ENCODE results near the gene MGRN1. TPM values are rescaled to one million over a fixed set of nuclear protein-coding genes. Genes with fewer than 3 reads are reported as not detected.

The MGRN1 gene
- total RNA-seq, 1 donor from 2014 or later = 41.5 TPM

GRCh38 chr16:4654011-4654963, 29.7 kb downstream of the MGRN1 start:
- DNase-seq = no peak

DNA sequence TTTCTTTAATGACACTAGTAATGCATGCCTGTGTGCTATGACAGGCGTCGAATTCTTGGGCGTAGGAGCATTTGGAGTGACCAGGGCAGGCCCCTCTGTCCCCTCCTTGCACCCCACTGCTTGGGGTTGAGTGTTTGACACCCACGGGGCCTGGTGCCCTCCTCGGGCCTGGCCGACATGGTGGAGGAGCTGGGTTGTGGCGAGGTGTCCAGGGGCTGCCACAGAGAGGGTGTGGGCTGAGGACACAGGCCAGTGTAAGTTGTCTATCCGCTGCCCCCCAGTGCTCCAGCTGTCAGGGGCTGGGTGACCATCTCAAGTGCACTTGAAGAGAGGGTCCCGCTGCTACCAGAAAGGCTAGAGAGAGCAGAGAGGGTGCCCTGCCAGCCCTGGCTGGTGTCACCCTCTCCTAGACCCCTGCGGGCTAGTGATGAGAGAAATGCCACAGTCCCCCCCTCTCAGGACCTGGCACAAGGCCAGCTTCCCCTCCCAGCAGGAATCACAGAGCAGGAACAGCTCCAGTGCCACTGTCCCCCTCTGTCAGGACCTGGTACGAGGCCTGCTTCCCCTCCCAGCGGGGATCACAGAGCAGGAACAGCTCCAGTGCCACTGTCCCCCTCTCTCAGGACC, 30.5 kb downstream of the MGRN1 start:
- no peak for DNase-seq

DNA sequence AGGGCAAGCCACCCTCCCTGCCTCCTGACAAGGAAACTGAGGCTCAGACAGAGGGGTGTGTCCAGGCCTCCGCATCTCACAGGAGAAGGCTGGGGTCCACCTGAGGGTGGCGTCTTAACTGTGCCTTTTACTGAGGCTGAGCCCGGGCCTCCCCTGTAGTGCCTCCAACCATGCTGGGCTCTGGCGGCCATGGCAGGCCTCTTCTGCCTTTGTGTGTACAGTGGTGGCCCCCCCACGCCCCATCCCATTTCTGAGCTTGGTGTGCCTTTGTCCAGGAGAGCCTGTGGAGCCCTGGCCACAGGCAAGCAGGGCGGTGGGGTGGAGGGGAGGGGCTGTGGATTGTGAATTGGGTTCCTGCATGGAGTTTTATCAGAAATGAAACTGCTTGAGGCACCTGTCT, 31.2 kb downstream of the MGRN1 start:
- no peak for DNase-seq

GRCh38 chr16:4656221-4656620, 31.6 kb downstream of the MGRN1 start:
- DNase-seq = no peak

GRCh38 chr16:4656695-4657686, 32.4 kb downstream of the MGRN1 start:
- DNase-seq = no peak

DNA sequence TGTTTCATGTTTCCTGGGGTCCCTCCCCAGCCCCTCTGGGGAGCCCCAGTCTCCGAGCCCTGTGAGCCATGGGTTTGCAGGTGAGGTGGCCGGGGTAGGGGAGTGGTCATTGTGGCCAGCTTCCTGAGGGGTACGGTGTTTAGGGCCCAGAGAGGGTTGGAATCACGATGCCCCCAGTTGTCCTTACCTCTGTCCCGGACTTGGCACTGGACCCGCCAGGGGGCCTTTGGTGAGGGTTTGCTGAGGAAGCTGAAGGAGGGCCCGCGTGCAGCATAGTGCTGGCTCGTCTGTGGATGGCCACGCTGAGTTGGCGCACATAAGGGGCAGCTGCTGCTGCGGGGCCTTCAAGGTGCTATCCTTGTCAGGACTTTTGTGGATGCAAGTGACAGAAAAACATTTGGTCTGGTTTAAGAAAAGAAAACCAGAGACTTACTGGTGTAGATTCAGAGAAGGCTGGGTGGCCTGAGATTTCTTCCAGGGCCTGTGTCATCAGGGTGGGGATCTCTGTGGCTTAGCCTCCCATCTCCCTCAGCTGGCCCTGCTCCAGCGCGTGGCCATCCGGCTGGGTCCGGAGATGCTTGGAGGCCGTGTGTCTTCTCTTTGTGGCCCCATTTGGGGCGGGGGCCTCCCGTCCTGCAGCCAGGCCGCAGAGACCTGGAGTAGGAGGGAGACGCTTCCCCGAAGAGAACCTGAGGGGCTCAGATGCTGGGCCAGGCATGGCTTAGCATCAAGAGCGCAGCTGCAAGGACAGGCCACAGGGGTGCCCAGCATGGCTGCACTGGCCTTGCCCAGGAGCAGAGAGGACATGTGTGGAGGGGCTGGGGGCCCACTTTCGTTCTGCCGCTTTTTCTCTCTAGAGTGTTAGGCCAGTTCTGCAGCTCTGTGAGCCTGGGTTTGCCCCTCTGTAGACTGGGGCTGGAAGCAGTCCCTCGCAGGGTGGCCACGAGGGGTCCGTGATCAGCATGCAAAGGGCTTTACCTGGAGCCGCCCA, 35.0 kb downstream of the MGRN1 start:
- DNase-seq = no peak

DNA sequence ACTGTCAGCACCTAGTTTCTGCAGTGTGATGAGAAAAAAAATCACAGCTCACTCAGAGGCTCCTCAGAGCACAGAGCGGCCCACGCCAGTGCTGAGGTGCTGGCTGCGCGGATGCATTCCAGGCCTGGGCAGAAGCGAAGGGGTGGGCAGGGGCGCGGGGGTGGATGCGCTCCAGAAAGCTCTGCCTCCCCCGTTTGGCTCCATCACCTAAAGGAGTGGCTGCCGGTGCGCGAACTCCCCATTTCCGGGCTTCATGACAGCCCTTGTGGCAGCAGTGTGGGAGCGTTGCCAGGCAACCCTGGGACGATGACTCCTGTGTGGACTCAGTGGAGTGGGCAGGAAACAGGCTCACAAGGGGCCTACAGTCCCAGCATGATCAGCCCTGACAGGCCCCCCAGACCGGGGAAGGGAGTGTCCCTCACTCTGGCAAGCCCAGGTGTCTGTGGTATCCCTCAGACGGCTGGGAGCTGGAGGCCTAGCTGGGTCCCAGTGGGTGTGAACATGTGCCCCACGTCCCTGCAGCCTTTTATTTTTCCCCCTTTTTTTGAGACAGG, 35.9 kb downstream of the MGRN1 start:
- peak; percentile 77 for DNase-seq

DNA sequence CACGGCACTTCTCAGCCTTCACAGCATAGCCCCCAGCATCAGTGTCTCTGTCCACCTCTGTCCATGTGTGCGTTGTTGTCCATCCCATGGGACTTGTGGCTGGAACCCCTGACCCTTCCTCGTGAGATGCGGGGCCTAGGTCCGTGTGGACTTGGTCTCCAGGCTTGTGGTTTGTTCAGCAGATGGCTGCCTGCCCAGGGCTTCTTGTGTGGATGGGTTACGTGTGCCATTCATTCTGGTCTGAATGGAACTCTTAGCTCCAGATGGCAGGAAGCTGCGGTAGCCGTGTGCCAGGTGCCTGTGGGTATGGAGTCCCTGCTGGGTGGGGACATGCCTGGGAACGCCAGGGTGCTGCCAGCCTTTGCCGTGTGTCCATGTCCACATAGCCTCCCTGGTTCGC, 37.0 kb downstream of the MGRN1 start:
- DNase-seq = no peak

GRCh38 chr16:4663465-4663776, 38.8 kb downstream of the MGRN1 start:
- DNase-seq = no peak

DNA sequence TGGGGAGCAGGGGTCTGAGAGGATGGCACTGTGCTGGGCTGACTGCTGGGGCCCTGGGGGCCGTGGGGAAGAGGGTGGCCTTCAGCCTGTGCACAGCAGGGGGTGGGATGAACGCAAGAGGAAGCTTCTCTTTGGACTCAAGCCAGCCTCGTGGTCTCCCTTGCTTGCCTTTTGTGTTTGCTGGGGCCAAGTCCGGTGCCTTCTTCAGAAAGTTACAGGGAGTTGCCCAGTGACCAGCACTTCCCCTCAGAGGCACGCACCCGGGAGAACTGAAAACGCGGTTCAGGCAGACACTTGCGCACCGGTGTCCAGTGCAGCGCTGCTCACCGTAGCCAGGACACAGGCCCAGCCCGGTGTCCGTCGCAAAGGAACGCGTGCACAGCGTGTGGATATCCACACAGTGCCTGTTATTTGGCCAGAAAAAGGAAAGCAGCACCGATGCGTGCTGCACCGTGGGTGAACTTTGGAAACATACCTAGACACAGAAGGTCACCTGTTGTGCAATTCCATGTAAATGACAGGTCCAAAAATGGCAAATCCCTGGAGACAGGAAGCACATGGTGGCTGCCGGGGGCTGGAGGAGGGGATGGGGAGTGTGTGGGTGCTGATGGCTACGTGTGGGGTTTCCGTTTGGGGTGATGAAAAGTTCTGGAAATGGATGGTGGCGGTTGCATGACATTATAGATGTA, 39.3 kb downstream of the MGRN1 start:
- no peak for DNase-seq

GRCh38 chr16:4664538-4665418, 40.2 kb downstream of the MGRN1 start:
- no peak for DNase-seq

GRCh38 chr16:4666537-4667202, 42.0 kb downstream of the MGRN1 start:
- DNase-seq = no peak

DNA sequence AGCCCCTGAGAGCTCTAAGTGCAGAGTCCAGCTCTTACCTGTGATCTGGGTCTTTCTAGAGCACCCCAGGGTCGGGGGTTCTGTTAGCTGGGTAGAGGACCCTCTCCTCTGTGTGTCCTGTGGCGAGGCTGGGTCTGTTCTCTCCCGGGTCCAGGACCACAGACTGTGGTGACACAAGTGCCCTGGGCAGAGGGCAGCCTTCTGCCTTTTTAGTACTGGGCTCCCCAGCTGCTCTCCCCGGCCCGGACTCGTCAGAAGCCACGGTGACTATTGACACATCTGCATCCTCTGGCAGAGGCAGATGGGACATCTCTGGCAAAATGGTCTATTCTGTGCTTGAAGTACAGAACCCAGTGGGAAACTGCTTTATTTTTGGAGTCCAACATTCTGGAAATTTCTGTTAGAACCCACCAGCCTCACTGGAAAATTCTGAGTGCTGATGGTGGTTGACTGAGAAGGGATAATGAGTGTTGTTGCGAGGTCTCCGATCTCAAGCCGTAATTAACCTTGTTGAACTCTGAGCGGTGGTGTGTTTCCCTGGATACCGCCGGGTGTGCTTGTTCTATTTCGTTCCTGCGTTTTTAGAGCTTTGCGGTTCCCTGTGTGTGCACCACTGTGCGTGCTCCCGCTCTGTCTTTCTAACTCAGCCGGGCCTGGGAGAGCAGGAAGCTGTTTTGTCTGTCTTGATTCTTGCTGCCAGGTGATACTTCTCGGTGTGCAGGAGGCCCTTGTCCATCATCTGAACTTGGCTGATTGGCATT, 42.8 kb downstream of the MGRN1 start:
- DNase-seq = no peak

DNA sequence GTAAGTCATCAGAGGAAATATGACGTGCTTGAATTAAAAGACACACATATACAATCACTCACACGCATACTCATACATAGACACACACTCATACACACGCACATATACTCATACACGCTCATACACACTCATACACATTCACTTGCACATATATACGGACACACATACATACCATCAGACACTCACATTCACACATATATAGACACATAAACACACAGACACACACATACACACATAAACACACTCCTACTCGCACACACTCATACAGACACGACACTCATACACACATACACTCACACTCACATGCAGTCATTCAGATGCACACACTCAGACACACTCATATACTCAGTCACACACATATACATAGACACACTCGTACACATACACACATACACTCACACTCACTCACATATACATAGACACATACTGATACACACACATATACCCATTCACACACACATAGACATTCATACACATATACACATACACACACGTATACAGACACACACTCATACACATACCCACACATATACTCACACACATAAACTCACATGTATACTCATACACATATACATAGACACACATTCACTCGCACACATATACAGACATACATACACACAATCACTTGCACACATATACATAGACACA, 43.8 kb downstream of the MGRN1 start:
- DNase-seq = no peak

- DNase-seq = no peak
Measured at GRCh38 chr16:4673387-4674046, 48.9 kb downstream of the MGRN1 start.

GRCh38 chr16:4674926-4675530, 50.4 kb downstream of the MGRN1 start:
- no peak for DNase-seq
